Astrocyte (in vitro differentiated cells and primary cell): Measurements from ENCODE around the gene F2.

Source experiments
- CTCF ChIP-seq: IDR thresholded peaks from 2 replicates; pipeline ENCODE4 v1.5.1; 2011; ENCODE audit warnings: low read depth, mild to moderate bottlenecking, inconsistent platforms, low read length, moderate library complexity; ENCODE audit not compliant: insufficient read depth
- EZH2 ChIP-seq: IDR thresholded peaks from 2 replicates; pipeline ENCODE4 v1.6.1; 2012; ENCODE audit warnings: mild to moderate bottlenecking, low read length, inconsistent platforms; ENCODE audit not compliant: insufficient read depth

- TF ChIP-seq CTCF, result no peak
- no peak for TF ChIP-seq EZH2
Measured at GRCh38 chr11:46680815-46681214, 38.2 kb upstream of the F2 start.
